ENCODE data around the gene GPR25. TPM values are rescaled to one million over a fixed set of nuclear protein-coding genes. Genes with fewer than 3 reads are reported as not detected.

The GPR25 gene
- polyA plus RNA-seq, 1 experiment = not detected

DNA sequence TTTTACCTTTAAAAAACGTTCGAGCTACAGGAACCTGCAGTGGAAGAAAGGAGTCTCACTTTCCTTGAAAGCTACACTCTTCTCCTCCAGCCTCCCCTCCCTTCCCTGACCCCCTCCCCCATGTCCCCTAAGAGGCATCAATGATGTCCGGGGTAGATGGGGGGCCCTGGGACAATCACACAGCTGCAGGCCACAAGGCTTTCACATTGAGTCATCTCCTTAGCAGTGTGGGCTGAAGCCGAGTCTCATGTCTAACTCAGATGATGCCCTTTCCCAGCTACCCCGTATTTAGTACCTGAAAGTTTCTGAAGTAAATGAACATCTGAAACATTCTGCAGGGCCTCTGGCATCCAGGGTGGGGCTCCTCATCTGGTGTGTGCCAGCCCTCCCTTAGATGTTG, 6.3 kb upstream of the GPR25 start:
- TF ChIP-seq, protein P1, sequence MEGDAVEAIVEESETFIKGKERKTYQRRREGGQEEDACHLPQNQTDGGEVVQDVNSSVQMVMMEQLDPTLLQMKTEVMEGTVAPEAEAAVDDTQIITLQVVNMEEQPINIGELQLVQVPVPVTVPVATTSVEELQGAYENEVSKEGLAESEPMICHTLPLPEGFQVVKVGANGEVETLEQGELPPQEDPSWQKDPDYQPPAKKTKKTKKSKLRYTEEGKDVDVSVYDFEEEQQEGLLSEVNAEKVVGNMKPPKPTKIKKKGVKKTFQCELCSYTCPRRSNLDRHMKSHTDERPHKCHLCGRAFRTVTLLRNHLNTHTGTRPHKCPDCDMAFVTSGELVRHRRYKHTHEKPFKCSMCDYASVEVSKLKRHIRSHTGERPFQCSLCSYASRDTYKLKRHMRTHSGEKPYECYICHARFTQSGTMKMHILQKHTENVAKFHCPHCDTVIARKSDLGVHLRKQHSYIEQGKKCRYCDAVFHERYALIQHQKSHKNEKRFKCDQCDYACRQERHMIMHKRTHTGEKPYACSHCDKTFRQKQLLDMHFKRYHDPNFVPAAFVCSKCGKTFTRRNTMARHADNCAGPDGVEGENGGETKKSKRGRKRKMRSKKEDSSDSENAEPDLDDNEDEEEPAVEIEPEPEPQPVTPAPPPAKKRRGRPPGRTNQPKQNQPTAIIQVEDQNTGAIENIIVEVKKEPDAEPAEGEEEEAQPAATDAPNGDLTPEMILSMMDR (IDR thresholded peaks at IDR 0.05; ENCODE audit: insufficient read depth, low read depth, low read length) = no peak
- ChIA-PET CTCF (interaction anchor here (0.6 to 1.4 kb wide), 3 partner anchors 9 to 248 kb away, joined by 3 to 5 read pairs (median 4); no protein-coding TSS in a partner anchor), POLR2A (no interaction called here)
- H3K4me3 ChIP-seq (ENCODE audit: low read depth, low read length) = no peak overlapping the region
- H3K36me3 ChIP-seq (ENCODE audit: control insufficient read depth, insufficient read depth, low read length) = no peaks in the 10 kb centered on the region; the same call in none of the 2 replicates
- DNase-seq (ENCODE audit: low read depth) = no peak
- H3K27me3 ChIP-seq (ENCODE audit: control insufficient read depth, insufficient read depth, low read length) = no peaks in the 10 kb centered on the region; the same call in 1 of the 2 replicates

DNA sequence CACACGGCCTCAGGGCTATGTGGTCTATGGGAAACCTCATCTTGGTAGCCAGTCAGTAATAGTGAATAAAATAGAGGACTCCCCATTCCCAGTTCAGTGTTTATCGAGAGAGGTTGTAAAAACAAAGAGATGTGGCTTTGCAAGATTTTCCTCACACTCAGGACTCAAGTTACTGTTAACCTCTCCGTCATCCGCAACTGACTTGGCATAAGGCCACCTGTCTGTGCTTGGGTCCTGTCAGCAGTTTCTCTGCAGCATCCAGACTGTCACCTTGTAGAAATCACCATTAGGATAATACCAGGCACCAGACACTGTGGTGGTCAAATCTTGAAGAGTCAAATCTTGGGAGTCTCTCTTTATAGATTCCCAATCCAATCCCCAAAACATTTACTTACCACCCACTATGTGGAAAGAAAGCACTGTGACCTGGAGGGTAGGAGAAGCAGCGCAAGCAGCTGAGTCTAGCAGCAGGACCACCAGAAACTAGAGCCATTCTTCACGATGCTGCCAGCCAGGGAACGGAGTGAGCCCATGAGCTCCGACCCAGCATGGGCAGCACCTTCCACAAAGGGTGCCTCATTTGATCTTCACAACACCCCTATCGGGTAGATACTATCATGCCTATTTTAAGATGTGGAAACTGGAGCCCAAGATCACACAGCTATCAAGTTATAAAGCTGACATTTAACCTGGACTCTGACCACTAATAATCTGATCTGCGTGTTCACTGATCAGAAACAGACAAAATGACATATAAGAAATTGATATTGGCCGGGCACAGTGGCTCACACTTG, 5.6 kb upstream of the GPR25 start:
- Histone ChIP-seq H3K36me3 (ENCODE audit: control insufficient read depth, insufficient read depth, low read length) (no peaks in the 10 kb centered on the region; the same call in none of the 2 replicates), H3K27me3 (ENCODE audit: control insufficient read depth, insufficient read depth, low read length) (peaks cover 2% of the 10 kb centered on the region), H3K4me3 (ENCODE audit: low read depth, low read length) (no peak overlapping the region)
- ChIA-PET CTCF (interaction anchor here (1.4 kb wide), 1 partner anchor 12 kb away, joined by 4 read pairs; no protein-coding TSS in a partner anchor), POLR2A (no interaction called here)
- DNase-seq (ENCODE audit: low read depth) = no peak
- TF ChIP-seq, protein P1 (IDR thresholded peaks at IDR 0.05; ENCODE audit: insufficient read depth, low read depth, low read length) = no peak

DNA sequence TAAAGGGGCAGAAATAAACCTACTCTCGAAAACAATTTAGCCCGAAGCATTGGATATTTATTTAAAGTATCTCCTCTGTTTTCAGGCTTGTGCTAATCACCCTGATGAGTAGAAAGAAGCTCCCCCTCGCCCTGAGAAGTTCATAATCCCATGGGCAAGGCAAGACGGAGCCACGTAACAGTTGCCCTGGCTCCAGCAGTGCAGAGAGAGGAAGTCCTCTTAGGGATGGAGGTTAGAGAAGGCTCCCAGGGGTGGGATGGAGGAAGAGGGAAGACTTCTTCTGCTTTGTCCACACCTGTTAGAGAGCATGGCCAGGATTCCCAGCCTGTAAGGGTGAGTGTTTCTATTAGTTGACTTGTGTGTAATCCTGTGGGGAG, 3.4 kb upstream of the GPR25 start:
- ChIA-PET CTCF (no interaction called here), POLR2A (no interaction called here)
- TF ChIP-seq, protein P1 (IDR thresholded peaks at IDR 0.05; ENCODE audit: insufficient read depth, low read depth, low read length) = no peak
- no peak for DNase-seq (ENCODE audit: low read depth)
- Histone ChIP-seq H3K36me3 (ENCODE audit: control insufficient read depth, insufficient read depth, low read length) (no peaks in the 10 kb centered on the region), H3K4me3 (ENCODE audit: low read depth, low read length) (no peak overlapping the region), H3K27me3 (ENCODE audit: control insufficient read depth, insufficient read depth, low read length) (peaks cover 17% of the 10 kb centered on the region)

DNA sequence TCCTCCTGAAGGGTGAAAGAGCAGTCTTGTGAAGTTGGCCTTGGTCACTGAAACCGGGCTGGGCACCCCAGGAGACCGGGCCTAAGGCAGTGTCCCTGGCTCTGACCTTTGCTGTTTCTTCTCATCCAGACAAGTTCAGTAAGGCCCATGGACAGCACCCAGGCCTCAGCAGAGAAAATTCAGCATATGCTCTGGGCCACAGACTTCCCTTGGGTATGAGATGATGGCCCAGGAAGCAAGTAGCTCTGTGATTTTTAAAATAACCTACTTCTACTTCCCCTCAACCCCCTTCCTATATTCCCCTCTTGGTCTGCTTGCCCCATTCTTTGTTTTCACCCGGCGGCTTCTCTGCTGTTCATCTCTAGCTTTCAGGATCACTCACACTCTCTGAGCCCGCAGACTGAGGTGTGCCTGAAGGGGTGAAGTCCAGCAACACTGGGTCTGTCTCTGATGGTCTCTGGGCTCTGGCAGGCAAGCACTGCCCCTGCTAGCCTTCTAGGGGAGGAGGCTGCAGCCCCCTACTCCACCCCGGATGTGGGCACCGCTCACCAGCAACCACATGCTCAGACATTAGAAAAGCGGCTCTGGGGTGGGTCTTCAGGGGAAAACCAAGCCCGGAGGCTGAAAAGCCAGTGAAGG, 2.9 kb upstream of the GPR25 start:
- H3K27me3 ChIP-seq (ENCODE audit: control insufficient read depth, insufficient read depth, low read length) = peaks cover 18% of the 10 kb centered on the region
- CTCF ChIA-PET = no interaction called here
- TF ChIP-seq, protein P1 (IDR thresholded peaks at IDR 0.05; ENCODE audit: insufficient read depth, low read depth, low read length) = no peak
- no peaks in the 10 kb centered on the region for H3K36me3 ChIP-seq (ENCODE audit: control insufficient read depth, insufficient read depth, low read length)
- DNase-seq (ENCODE audit: low read depth) = no peak
- H3K4me3 ChIP-seq (ENCODE audit: low read depth, low read length) = no peak overlapping the region
- POLR2A ChIA-PET = no interaction called here

DNA sequence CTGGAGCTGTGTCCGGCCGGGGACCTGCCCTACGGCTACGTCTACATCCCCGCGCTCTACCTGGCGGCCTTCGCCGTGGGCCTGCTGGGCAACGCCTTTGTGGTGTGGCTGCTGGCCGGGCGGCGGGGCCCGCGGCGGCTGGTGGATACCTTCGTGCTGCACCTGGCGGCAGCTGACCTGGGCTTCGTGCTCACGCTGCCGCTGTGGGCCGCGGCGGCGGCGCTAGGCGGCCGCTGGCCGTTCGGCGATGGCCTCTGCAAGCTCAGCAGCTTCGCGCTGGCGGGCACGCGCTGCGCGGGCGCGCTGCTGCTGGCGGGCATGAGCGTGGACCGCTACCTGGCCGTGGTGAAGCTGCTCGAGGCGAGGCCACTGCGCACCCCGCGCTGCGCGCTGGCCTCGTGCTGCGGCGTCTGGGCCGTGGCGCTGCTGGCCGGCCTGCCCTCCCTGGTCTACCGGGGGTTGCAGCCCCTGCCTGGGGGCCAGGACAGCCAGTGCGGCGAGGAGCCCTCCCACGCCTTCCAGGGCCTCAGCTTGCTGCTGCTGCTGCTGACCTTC, 412 bp downstream of the GPR25 start:
- H3K4me3 ChIP-seq (ENCODE audit: low read depth, low read length) = peak overlapping the region; percentile 14; the same call in 1 of the 2 replicates

More for the DNA sequence above, 412 bp downstream of the GPR25 start:
- peaks cover 21% of the 10 kb centered on the region for H3K27me3 ChIP-seq (ENCODE audit: control insufficient read depth, insufficient read depth, low read length)
- ChIA-PET POLR2A (no interaction called here), CTCF (no interaction called here)
- DNase-seq (ENCODE audit: low read depth) = no peak
- TF ChIP-seq, protein P1 (IDR thresholded peaks at IDR 0.05; ENCODE audit: insufficient read depth, low read depth, low read length) = no peak
- no peaks in the 10 kb centered on the region for H3K36me3 ChIP-seq (ENCODE audit: control insufficient read depth, insufficient read depth, low read length)

All from BJ (cell line).